Measurements from ENCODE around the gene SYT1. TPM values are rescaled to one million over a fixed set of nuclear protein-coding genes. Genes with fewer than 3 reads are reported as not detected.

Gene SYT1
- total and polyA plus RNA-seq, 2 of the 8 experiments (the other 6 are each of a cell fraction or from before 2014, with no cell fraction given): 11.0 to 34.6 TPM

DNA sequence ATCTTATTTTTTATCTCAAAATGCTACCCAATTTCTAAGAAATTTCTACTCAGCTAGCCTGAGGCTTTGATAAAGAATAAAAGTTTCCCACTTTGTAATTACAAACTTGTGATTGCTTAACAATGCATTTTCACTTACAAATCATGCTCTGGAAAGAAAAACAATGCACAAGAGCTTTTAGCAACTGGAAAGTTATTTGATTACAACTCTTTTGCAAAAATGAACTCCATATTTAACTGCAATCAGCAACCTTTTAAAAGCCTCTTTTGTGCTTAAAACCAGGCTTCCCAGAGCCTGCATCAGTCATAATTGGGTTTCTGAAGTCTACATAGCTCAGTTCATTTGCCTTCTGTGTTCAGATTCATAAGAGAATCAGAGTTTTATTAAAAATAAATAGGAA is 431.0 kb downstream of the SYT1 start (continued):
- no peak for TF ChIP-seq CEBPB (IDR thresholded peaks at IDR 0.05; ENCODE audit: low read depth, low read length)
- TF ChIP-seq TAF1 (IDR thresholded peaks at IDR 0.05; ENCODE audit: low read depth, low read length): no peak

Measured in H1 (cell line).